A549 treated with Hydrocortisone at 1 μM for 4 hours (cell line): Measurements from ENCODE around the gene PDK2. TPM values are rescaled to one million over a fixed set of nuclear protein-coding genes. Genes with fewer than 3 reads are reported as not detected.

ENCODE experiments used
- total RNA-seq: library from RNA; stranded (reverse); fragments of 200-300 nt; extraction: Qiagen RNA extraction; gene quantifications from 5 replicates; pipeline ENCODE4 v1.2.3, GENCODE V29; 2022

PDK2 gene
- total RNA-seq = 13.8 to 17.7 TPM (median 15.1 TPM) in 5 replicates

DNA sequence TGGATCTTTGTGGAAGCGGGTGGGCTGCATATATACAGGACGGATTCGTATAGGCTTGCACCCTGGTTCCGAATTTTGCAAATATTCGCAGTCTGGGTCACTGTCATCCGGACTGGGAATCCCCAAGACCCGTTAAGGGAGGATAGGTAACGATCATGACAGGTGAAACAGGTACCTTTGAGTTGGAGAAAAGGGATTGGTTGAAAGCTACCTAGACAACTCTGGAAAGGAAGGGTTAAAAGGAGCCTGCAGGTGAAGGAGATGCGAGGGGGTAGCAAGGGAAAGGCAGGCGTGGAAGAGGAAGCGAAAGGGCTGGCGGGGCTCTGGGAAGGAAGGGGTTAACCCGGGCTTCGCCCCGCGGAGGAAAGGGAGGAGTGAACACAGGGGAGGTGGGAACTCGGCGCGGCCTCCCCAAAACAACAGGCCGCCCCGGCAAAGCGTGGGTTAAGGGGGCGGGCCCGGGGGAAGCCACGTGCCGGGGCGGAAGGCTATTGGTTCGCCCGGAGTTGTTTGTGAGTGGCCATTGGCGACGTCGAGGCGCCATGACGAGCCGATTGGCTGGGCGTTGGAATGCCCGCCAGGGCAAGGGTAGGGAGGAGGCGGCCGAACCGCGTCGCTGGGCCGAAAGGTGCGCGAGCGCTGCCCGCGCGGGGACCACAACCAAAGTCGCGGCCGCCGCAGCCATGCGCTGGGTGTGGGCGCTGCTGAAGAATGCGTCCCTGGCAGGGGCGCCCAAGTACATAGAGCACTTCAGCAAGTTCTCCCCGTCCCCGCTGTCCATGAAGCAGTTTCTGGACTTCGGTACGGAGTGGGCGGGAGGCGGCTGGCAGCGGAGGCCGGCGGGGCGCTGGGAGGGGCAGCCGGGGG, at the start of gene PDK2:
Gene PDK2, plus strand, starts transcription at position 599 of the 867 bp plus-strand sequence. Its CDS starts 85 bp downstream, at position 684.

DNA sequence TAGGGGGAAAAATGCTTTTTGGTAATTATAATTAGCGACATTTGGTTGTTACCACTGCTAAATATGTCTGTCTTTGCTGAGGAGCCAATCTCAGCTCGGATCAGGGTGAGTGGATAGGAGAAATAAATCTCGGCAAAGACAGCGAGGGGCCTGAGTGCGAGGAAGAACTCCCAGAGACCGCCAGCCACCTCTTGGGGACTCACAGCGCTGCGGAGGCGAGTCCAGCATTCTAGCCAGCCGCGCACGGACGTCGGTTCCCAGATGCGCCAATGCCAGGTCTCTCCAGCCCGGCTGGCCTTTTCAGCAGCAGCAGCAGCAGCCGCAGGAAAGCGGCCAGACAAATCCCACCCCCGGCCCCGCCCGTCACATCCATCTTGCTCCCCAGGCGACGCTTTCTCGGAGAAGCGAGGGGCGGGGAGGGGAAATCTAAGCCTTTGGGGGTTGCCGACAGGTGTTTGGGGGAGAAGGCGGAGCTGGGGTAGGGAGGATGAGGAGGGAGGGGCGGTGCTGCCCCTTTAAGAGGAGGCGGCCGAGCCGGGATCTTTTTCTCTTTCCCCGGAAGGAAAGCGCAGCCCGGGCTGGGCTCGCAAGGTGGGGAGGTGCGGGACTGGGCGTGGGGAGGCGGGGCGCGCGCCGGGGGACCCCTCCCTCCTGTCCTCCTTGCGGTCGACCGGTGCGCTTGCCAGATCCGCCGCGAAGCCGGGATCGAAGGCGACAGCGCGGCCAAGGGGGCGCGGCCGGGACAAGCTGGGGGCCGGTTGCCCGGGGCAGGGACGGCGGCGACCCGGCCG, 39.5 kb upstream of the PDK2 start, which contains the start of gene ITGA3:
Gene ITGA3, plus strand, starts transcription at position 685 of the 791 bp plus-strand sequence. CDS start 330 bp downstream, outside the sequence.

DNA sequence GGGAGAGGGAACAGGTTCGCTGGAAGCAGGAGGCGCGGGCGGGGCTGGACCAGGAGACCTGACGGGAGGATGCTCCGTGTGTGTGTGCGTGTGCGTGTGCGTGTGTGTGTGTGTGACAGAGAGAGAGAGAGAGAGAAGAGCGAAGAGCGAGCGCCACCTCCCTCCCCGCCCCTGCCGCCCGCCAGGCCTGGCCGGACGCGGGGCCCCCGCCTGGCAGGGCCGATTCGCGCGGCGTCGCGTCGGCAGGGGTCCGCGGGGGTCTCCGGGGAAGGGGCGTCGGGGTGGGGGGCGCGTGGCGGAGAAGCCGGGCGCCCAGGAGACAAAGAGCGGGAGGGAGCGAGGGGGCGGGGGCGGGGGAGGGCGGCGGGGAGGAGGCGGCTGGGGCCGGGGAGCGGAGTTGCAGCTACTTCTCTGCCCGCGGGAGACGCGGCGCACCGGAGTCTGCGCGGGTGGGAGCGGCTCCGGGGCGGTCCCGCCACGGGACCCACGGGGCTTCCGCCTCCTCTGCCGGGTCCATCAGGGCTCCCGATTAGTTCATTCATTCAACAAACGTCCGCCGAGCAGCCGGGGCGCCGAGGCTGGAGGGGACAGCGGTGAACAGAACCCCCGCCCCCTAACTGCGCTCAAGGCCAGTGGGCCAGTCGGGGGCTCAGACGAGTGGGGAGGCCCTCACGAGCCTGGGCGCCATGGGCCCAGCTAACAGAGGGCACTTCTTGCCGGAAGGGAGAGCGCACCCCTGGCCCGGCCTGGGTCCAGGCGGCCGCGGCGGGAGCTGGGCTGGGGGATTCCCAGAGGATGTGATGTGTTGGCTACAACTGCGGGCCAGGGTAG, 34.8 kb downstream of the PDK2 start, which contains the start of gene SAMD14:
Gene SAMD14, minus strand, starts transcription at position 433 of the 831 bp plus-strand sequence. CDS start 5,201 bp downstream, outside the sequence.

DNA sequence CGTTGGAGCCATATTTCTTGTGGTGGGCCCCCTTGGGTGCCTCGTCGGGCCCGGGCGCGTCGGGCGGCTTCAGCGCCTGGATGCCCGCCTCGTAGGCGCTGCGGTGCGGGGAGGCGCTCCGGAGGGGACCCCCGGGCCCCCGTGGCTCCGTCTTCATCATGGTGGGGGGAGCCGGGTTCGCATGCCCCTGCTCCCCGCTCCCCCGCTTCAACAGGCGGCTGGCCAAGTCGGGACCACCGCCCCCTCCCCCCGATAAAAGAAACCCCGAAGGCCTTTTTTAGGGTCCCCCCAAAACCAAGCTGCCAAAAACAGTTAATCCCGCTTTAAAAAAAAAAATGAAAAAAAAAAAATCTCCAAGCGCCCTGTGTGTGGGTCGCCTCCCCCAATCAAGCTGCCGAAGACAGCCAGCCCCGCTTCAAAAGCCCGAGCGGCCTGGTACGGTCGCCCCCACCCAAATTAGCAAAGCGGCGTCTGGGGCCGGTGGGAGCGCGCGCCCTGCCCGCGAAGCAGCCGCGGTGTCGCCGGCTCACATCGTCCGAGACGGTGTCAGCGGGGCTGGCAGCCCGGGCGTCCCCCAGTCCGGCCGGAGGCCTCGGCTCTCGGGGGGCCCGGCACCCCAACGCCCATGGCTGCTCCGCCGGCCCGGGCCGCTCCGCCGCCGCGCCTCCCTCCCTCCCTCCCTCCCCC, 55.3 kb downstream of the PDK2 start, which contains the start of gene PPP1R9B:
Gene PPP1R9B, minus strand, starts transcription at position 324 of the 687 bp plus-strand sequence. Its CDS starts 164 bp downstream, at position 160.

Other genes starting within 250 kb of the PDK2 start
- gene TAC4, start 247.3 kb upstream of the PDK2 start, total RNA-seq = not detected in 5 replicates
- gene DLX4, start 126.2 kb upstream of the PDK2 start, total RNA-seq = 1.8 to 2.9 TPM (median 2.7 TPM) in 5 replicates
- gene DLX3, start 100.1 kb upstream of the PDK2 start, total RNA-seq = 0.05 to 0.16 TPM (median 0.07 TPM) in 4 of 5 replicates, not detected in the other
- 360 to 414 TPM (median 396 TPM) in 5 replicates for gene ITGA3, start 39.2 kb upstream of the PDK2 start, total RNA-seq
- 0.35 to 0.56 TPM (median 0.37 TPM) in 5 replicates for gene SAMD14, start 34.8 kb downstream of the PDK2 start, total RNA-seq
- 46.7 to 50.9 TPM (median 47.8 TPM) in 5 replicates for gene PPP1R9B, start 55.3 kb downstream of the PDK2 start, total RNA-seq
- 1.1 to 2.9 TPM (median 1.7 TPM) in 5 replicates for gene SGCA, start 70.7 kb downstream of the PDK2 start, total RNA-seq
- gene COL1A1, start 106.3 kb downstream of the PDK2 start, total RNA-seq = 4.5 to 10.2 TPM (median 8.8 TPM) in 5 replicates
- 14.9 to 23.2 TPM (median 16.1 TPM) in 5 replicates for gene TMEM92, start 179.1 kb downstream of the PDK2 start, total RNA-seq